Upper lobe of left lung (tissue), 6 donors: Measurements from ENCODE around the gene STX4. TPM values are rescaled to one million over a fixed set of nuclear protein-coding genes. Genes with fewer than 3 reads are reported as not detected.

Experiments
- ATAC-seq, 2 donors: fragments of 200-7000 bp; cut with Tn5 transposase; one replicate each; pipeline ENCODE4 v1.9.1; 2022; ENCODE audit warnings: mild to moderate bottlenecking in 2 of 2, moderate library complexity in 2 of 2; ENCODE audit not compliant: low FRiP score in 2 of 2
- DNase-seq, 2 donors: peaks; one replicate each; pipeline ENCODE4 v3.0.0-alpha.2; 2019 to 2020
- H3K27ac ChIP-seq, 4 donors: fragments of 200-600 bp; sonication (generic); one replicate each; pipeline ENCODE4 v1.5.1; 2016 to 2019
- H3K27me3 ChIP-seq, 4 donors: fragments of 200-600 bp; sonication (generic); one replicate each; pipeline ENCODE4 v1.5.1; 2017 to 2019
- H3K36me3 ChIP-seq, 4 donors: fragments of 200-600 bp; sonication (generic); one replicate each; pipeline ENCODE4 v1.5.1; 2016 to 2019
- H3K4me1 ChIP-seq, 4 donors: fragments of 200-600 bp; sonication (generic); one replicate each; pipeline ENCODE4 v1.5.1; 2018 to 2019
- H3K4me3 ChIP-seq, 4 donors: fragments of 200-600 bp; sonication (generic); one replicate each; pipeline ENCODE4 v1.5.1; 2017 to 2019; ENCODE audit warnings: mild to moderate bottlenecking in 2 of 4, moderate library complexity in 1 of 4
- H3K9me3 ChIP-seq, 4 donors: fragments of 200-600 bp; sonication (generic); one replicate each; pipeline ENCODE4 v1.5.1; 2018 to 2019
- EP300 ChIP-seq, 4 donors: sonication (generic); formaldehyde crosslinking; IDR thresholded peaks; one replicate each; pipeline ENCODE4 v1.5.1; 2017; ENCODE audit warnings: antibody characterized with exemption in 4 of 4, control low read depth in 2 of 4
- POLR2A ChIP-seq, 4 donors: fragments of 450-650 bp; IDR thresholded peaks; one replicate each; pipeline ENCODE4 v1.5.1; 2016 to 2017; ENCODE audit warnings: antibody characterized with exemption in 4 of 4, mild to moderate bottlenecking in 2 of 4
- POLR2AphosphoS5 ChIP-seq, 2 donors: sonication (generic); formaldehyde crosslinking; IDR thresholded peaks; one replicate each; pipeline ENCODE4 v1.5.1; 2017; ENCODE audit warnings: antibody characterized with exemption in 2 of 2
- WGBS, 2 donors: methylation state at CpG; one replicate each; pipeline ENCODE4 v1.1.5; 2017 to 2018; 5-methylcytosine and 5-hydroxymethylcytosine counted together
- total RNA-seq, 6 donors: library from RNA; depleted of rRNA in 4 of 6; stranded (reverse); fragments of >200 nt in 4 of 6; gene quantifications; one replicate each; pipeline versions ENCODE4 v1.1.0 to v1.2.1, GENCODE V29; 2016 to 2021
- TF ChIP-seq, protein P1 (sequence below), 6 experiments: fragments of 450-650 bp in 4 of 6; fragments of 200-600 bp in 2 of 6; sonication (generic) in 2 of 6; IDR thresholded peaks; one replicate each; pipeline ENCODE4 v1.5.1; 2016 to 2019; ENCODE audit warnings: antibody characterized with exemption in 6 of 6
- donor health status: DM: no; HTN: no; CAD: no; lungs with moderate emphysema.
- donor health status: DM: no; HTN: yes; CAD: no; lungs with severe emphysema.

The STX4 gene
- total RNA-seq, 6 donors from 2014 or later, result 44.8 to 168 (median 96.3) TPM

DNA sequence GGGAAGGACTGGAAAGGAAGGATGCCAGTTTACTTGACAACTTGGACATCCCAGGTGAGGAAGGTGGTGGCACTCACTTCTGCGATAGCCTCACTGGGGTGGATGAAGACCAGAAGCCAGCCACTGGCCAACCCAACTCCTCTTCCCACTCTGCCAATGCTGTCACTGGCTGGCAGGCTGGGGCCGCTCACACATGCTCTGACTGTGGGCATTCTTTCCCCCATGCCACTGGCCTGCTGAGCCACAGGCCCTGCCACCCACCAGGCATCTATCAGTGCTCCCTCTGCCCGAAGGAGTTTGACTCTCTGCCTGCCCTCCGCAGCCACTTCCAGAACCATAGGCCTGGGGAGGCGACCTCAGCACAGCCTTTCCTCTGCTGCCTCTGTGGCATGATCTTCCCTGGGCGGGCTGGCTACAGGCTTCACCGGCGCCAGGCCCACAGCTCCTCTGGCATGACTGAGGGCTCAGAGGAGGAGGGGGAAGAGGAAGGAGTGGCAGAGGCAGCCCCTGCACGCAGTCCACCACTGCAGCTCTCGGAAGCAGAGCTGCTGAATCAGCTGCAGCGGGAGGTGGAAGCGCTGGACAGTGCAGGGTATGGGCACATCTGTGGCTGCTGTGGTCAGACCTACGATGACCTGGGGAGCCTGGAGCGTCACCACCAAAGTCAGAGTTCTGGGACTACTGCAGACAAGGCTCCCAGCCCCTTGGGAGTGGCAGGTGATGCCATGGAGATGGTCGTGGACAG, 45.4 kb downstream of the STX4 start:
- H3K36me3 ChIP-seq, result peaks cover 37 to 78% (median 62%) of the 10 kb centered on the region in 4 donors
- DNase-seq (no peak), ATAC-seq (no peak)
- WGBS, 2 donors, result 88 to 90% methylated on average over 8 to 15 of the region's 15 CpGs
- H3K9me3 ChIP-seq, result no peaks in the 10 kb centered on the region
- no peaks in the 10 kb centered on the region for H3K27me3 ChIP-seq
- peaks cover 17 to 48% (median 26%) of the 10 kb centered on the region in 4 donors for H3K4me1 ChIP-seq
- TF ChIP-seq POLR2AphosphoS5 (IDR thresholded peaks at IDR 0.05), result no peak
- no peak for TF ChIP-seq POLR2A (IDR thresholded peaks at IDR 0.05)
- TF ChIP-seq, protein P1, sequence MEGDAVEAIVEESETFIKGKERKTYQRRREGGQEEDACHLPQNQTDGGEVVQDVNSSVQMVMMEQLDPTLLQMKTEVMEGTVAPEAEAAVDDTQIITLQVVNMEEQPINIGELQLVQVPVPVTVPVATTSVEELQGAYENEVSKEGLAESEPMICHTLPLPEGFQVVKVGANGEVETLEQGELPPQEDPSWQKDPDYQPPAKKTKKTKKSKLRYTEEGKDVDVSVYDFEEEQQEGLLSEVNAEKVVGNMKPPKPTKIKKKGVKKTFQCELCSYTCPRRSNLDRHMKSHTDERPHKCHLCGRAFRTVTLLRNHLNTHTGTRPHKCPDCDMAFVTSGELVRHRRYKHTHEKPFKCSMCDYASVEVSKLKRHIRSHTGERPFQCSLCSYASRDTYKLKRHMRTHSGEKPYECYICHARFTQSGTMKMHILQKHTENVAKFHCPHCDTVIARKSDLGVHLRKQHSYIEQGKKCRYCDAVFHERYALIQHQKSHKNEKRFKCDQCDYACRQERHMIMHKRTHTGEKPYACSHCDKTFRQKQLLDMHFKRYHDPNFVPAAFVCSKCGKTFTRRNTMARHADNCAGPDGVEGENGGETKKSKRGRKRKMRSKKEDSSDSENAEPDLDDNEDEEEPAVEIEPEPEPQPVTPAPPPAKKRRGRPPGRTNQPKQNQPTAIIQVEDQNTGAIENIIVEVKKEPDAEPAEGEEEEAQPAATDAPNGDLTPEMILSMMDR (IDR thresholded peaks at IDR 0.05), result no peak
- TF ChIP-seq EP300 (IDR thresholded peaks at IDR 0.05), result no peak
- H3K27ac ChIP-seq, result no peak overlapping the region
- H3K4me3 ChIP-seq, result no peak overlapping the region

DNA sequence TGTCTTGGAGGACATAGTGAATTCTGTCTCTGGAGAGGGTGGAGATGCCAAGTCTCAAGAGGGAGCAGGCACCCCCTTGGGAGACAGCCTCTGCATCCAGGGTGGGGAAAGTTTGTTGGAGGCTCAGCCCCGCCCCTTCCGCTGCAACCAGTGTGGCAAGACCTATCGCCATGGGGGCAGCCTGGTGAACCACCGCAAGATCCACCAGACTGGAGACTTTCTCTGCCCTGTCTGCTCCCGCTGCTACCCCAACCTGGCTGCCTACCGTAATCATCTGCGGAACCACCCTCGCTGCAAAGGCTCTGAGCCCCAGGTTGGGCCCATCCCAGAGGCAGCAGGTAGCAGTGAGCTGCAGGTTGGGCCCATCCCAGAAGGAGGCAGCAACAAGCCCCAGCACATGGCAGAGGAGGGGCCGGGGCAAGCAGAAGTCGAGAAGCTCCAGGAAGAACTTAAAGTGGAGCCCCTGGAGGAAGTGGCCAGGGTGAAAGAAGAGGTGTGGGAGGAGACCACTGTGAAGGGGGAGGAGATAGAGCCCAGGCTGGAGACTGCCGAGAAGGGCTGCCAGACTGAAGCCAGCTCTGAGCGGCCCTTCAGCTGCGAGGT, 46.1 kb downstream of the STX4 start:
- Histone ChIP-seq H3K27ac (no peak overlapping the region), H3K27me3 (no peaks in the 10 kb centered on the region), H3K9me3 (no peaks in the 10 kb centered on the region), H3K4me1 (peaks cover 17 to 53% (median 29%) of the 10 kb centered on the region in 4 donors), H3K36me3 (peaks cover 37 to 84% (median 64%) of the 10 kb centered on the region in 4 donors), H3K4me3 (no peak overlapping the region)
- WGBS, 2 donors, result 73 to 77% methylated on average over 6 to 13 of the region's 13 CpGs
- ATAC-seq (no peak), DNase-seq (no peak)
- TF ChIP-seq POLR2AphosphoS5 (IDR thresholded peaks at IDR 0.05) (no peak), EP300 (IDR thresholded peaks at IDR 0.05) (no peak), POLR2A (IDR thresholded peaks at IDR 0.05) (no peak)
- TF ChIP-seq, protein P1 (IDR thresholded peaks at IDR 0.05), result no peak

- TF ChIP-seq POLR2AphosphoS5 (IDR thresholded peaks at IDR 0.05), result no peak
- TF ChIP-seq EP300 (IDR thresholded peaks at IDR 0.05), result no peak
- TF ChIP-seq, protein P1 (IDR thresholded peaks at IDR 0.05), result no peak
- no peak for TF ChIP-seq POLR2A (IDR thresholded peaks at IDR 0.05)
- no peak overlapping the region for H3K27ac ChIP-seq
- ATAC-seq (no peak), DNase-seq (no peak)
- H3K27me3 ChIP-seq, result no peaks in the 10 kb centered on the region
- 92 to 96% methylated on average over 7 to 38 of the region's 40 CpGs for WGBS, 2 donors
- peaks cover 37 to 90% (median 67%) of the 10 kb centered on the region in 4 donors for H3K36me3 ChIP-seq
- H3K9me3 ChIP-seq, result no peaks in the 10 kb centered on the region
- H3K4me3 ChIP-seq, result no peak overlapping the region
- peaks cover 14 to 52% (median 25%) of the 10 kb centered on the region in 4 donors for H3K4me1 ChIP-seq
Measured at GRCh38 chr16:31080035-31080629, 46.8 kb downstream of the STX4 start.

- 91 to 97% methylated on average over 7 to 13 of the region's 13 CpGs for WGBS, 2 donors
- Histone ChIP-seq H3K9me3 (no peaks in the 10 kb centered on the region), H3K36me3 (peaks cover 37 to 96% (median 67%) of the 10 kb centered on the region in 4 donors), H3K4me3 (no peak overlapping the region), H3K4me1 (peaks cover 10 to 44% (median 18%) of the 10 kb centered on the region in 4 donors), H3K27me3 (no peaks in the 10 kb centered on the region), H3K27ac (no peak overlapping the region)
- TF ChIP-seq, protein P1 (IDR thresholded peaks at IDR 0.05), result no peak
- TF ChIP-seq POLR2AphosphoS5 (IDR thresholded peaks at IDR 0.05) (no peak), POLR2A (IDR thresholded peaks at IDR 0.05) (no peak), EP300 (IDR thresholded peaks at IDR 0.05) (no peak)
- ATAC-seq, result no peak
- DNase-seq, result no peak
Measured at GRCh38 chr16:31080756-31081419, 47.5 kb downstream of the STX4 start.
